ENCODE results near the gene TM9SF4.
"Not testable (repeated sequence)": the region's sequence is repeated elsewhere in the genome, so short reads cannot be mapped to it uniquely, and the experiment has no call there.

Gene TM9SF4

GRCh38 chr20:32188376-32189122, 79.0 kb downstream of the TM9SF4 start:
- DNase-seq, result no peak

GRCh38 chr20:32189123-32189410, 79.6 kb downstream of the TM9SF4 start:
- DNase-seq, result no peak

- peak in 37 of 56 donors; percentile 11 to 72 (median 37) for DNase-seq
Measured at GRCh38 chr20:32189691-32190615, 80.4 kb downstream of the TM9SF4 start.

- DNase-seq, result no peak
Measured at GRCh38 chr20:32190616-32191415, 81.3 kb downstream of the TM9SF4 start.

GRCh38 chr20:32191422-32191821, 81.9 kb downstream of the TM9SF4 start:
- no peak for DNase-seq

- no peak for DNase-seq
Measured at GRCh38 chr20:32191873-32192272, 82.4 kb downstream of the TM9SF4 start.

GRCh38 chr20:32192698-32193097, 83.2 kb downstream of the TM9SF4 start:
- no peak for DNase-seq

GRCh38 chr20:32193336-32193735, 83.8 kb downstream of the TM9SF4 start:
- not testable (repeated sequence) for DNase-seq

GRCh38 chr20:32193996-32194395, 84.5 kb downstream of the TM9SF4 start:
- no peak for DNase-seq

- DNase-seq, result no peak
Measured at GRCh38 chr20:32195581-32195980, 86.1 kb downstream of the TM9SF4 start.

GRCh38 chr20:32196613-32197012, 87.1 kb downstream of the TM9SF4 start:
- not testable (repeated sequence) for DNase-seq

GRCh38 chr20:32197136-32197535, 87.6 kb downstream of the TM9SF4 start:
- not testable (repeated sequence) for DNase-seq

GRCh38 chr20:32199006-32199405, 89.5 kb downstream of the TM9SF4 start:
- DNase-seq, result no peak

- no peak for DNase-seq
Measured at GRCh38 chr20:32201296-32201976, 91.9 kb downstream of the TM9SF4 start.

- DNase-seq, result no peak
Measured at GRCh38 chr20:32201977-32202363, 92.5 kb downstream of the TM9SF4 start.

GRCh38 chr20:32203356-32204204, 94.1 kb downstream of the TM9SF4 start:
- no peak for DNase-seq

GRCh38 chr20:32204205-32205109, 94.9 kb downstream of the TM9SF4 start:
- peak in 4 of 56 donors; percentile 16 to 41 (median 26) for DNase-seq

GRCh38 chr20:32205110-32205842, 95.8 kb downstream of the TM9SF4 start:
- DNase-seq, result no peak
